HepG2 (cell line): Measurements from ENCODE around the gene LARP1. TPM values are rescaled to one million over a fixed set of nuclear protein-coding genes. Genes with fewer than 3 reads are reported as not detected.
A peak's percentile ranks its signal among the peaks of the same experiment; 100 is the strongest.

Source experiments
- CEBPB ChIP-seq: IDR thresholded peaks from 2 replicates; pipeline ENCODE4 v1.6.1; 2011; ENCODE audit warnings: low read depth, low read length, improper control_type of control experiment, borderline replicate concordance
- CEBPG ChIP-seq: IDR thresholded peaks from 2 replicates; pipeline ENCODE4 v1.6.1; 2016
- RARA ChIP-seq: IDR thresholded peaks from 2 replicates; pipeline ENCODE4 v1.6.1; 2016; ENCODE audit warnings: missing genetic modification reagents, missing compliant biosample characterization
- TBX2 ChIP-seq: sonication (generic); formaldehyde crosslinking; IDR thresholded peaks from 2 replicates; pipeline ENCODE4 v1.5.0; 2020; ENCODE audit warnings: missing genetic modification reagents, mild to moderate bottlenecking, borderline replicate concordance
- TBX3 ChIP-seq: fragments of 450-650 bp; IDR thresholded peaks from 2 replicates; pipeline ENCODE4 v1.6.1; 2017; ENCODE audit warnings: antibody characterized with exemption, mild to moderate bottlenecking, inconsistent platforms, borderline replicate concordance
- ZFP37 ChIP-seq: sonication (generic); formaldehyde crosslinking; IDR thresholded peaks from 2 replicates; pipeline ENCODE4 v1.4.0; 2020; ENCODE audit warnings: missing genetic modification reagents, borderline replicate concordance
- ZNF326 ChIP-seq: sonication (generic); formaldehyde crosslinking; IDR thresholded peaks from 2 replicates; pipeline ENCODE4 v1.4.0; 2020; ENCODE audit warnings: missing genetic modification reagents, borderline replicate concordance
- polyA plus RNA-seq, 8 experiments: library from polyadenylated mRNA; depleted of rRNA in 3 of 8; stranded (reverse) in 7 of 8; unstranded in 1 of 8; fragments of >200 nt; fragmentation: Illumina TruSeq in 4 of 8; extraction: Trizol in 4 of 8; gene quantifications; 2 replicates each; pipeline versions ENCODE4 v1.2.1 to v1.2.3, GENCODE V29; 2011 to 2016; ENCODE audit warnings: low read depth in 4 of 8, missing spikeins in 1 of 8, mixed read lengths in 1 of 8; ENCODE audit not compliant: insufficient read depth in 1 of 8
- total RNA-seq, 5 experiments: library from RNA; depleted of rRNA; stranded (reverse); fragments of >200 nt; fragmentation: Illumina TruSeq; extraction: Trizol; gene quantifications; 2 replicates each; pipeline ENCODE4 v1.2.3, GENCODE V29; 2016; ENCODE audit warnings: low read depth in 1 of 5
- TF ChIP-seq, protein P1 (sequence below): IDR thresholded peaks from 2 replicates; pipeline ENCODE4 v1.4.0; 2020; ENCODE audit warnings: mild to moderate bottlenecking, missing genetic modification reagents

The LARP1 gene
- total and polyA plus RNA-seq, 2 of the 13 experiments (the other 11 are each of a cell fraction or from before 2014, with no cell fraction given): 45.2 to 61.4 TPM

DNA sequence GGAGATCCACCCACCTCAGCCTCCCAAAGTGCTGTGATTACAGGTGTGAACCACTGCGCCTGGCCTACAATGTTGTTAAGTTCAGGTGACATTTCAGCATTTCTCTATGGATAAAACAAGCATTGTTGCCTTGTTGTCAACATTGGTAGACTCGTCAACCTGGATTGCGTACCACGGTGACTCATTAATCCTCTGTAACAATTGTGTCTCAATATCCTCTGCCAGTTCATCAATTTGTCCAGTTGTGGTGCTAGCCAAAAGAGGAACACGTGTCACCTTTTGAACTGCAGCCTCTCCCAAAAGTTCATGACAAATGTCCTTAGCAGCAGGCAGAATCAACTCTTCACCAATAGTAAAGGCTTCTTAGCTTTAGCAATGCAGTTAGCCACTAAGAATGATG lies 46.3 kb upstream of the LARP1 start (continued):
- TF ChIP-seq, protein P1, sequence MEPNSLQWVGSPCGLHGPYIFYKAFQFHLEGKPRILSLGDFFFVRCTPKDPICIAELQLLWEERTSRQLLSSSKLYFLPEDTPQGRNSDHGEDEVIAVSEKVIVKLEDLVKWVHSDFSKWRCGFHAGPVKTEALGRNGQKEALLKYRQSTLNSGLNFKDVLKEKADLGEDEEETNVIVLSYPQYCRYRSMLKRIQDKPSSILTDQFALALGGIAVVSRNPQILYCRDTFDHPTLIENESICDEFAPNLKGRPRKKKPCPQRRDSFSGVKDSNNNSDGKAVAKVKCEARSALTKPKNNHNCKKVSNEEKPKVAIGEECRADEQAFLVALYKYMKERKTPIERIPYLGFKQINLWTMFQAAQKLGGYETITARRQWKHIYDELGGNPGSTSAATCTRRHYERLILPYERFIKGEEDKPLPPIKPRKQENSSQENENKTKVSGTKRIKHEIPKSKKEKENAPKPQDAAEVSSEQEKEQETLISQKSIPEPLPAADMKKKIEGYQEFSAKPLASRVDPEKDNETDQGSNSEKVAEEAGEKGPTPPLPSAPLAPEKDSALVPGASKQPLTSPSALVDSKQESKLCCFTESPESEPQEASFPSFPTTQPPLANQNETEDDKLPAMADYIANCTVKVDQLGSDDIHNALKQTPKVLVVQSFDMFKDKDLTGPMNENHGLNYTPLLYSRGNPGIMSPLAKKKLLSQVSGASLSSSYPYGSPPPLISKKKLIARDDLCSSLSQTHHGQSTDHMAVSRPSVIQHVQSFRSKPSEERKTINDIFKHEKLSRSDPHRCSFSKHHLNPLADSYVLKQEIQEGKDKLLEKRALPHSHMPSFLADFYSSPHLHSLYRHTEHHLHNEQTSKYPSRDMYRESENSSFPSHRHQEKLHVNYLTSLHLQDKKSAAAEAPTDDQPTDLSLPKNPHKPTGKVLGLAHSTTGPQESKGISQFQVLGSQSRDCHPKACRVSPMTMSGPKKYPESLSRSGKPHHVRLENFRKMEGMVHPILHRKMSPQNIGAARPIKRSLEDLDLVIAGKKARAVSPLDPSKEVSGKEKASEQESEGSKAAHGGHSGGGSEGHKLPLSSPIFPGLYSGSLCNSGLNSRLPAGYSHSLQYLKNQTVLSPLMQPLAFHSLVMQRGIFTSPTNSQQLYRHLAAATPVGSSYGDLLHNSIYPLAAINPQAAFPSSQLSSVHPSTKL (CRISPR knock-in tag): peak; percentile 22; the same call in 1 of the 2 replicates
- TF ChIP-seq ZFP37 (CRISPR knock-in tag) (no peak), TBX2 (CRISPR knock-in tag) (0 out of 2 replicates have a peak, but pooled peaks have one; percentile 42), CEBPG (0 out of 2 replicates have a peak, but pooled peaks have one; percentile 14), TBX3 (peak; percentile 20; the same call in 1 of the 2 replicates), RARA (0 out of 2 replicates have a peak, but pooled peaks have one; percentile 16), CEBPB (peak; percentile 34; the same call in 1 of the 2 replicates), ZNF326 (CRISPR knock-in tag) (no peak)
